Measurements from ENCODE around the gene RAE1.

RAE1 gene

GRCh38 chr20:57372581-57373350 is 21.7 kb downstream of the RAE1 start:
- no peak for DNase-seq

- DNase-seq, result no peak
These were observed 23.4 kb downstream of the RAE1 start for GRCh38 chr20:57374343-57374930.

GRCh38 chr20:57374931-57375651 is 24.0 kb downstream of the RAE1 start:
- no peak for DNase-seq

- DNase-seq, result no peak
These were observed 24.7 kb downstream of the RAE1 start for GRCh38 chr20:57375652-57376230.

GRCh38 chr20:57377350-57377749 is 26.3 kb downstream of the RAE1 start:
- no peak for DNase-seq

- no peak for DNase-seq
These were observed 27.1 kb downstream of the RAE1 start for GRCh38 chr20:57378107-57378506.

- no peak for DNase-seq
These were observed 27.7 kb downstream of the RAE1 start for GRCh38 chr20:57378646-57379262.

GRCh38 chr20:57379263-57379647 is 28.2 kb downstream of the RAE1 start:
- DNase-seq, result no peak

- DNase-seq, result no peak
These were observed 29.2 kb downstream of the RAE1 start for GRCh38 chr20:57380081-57380750.

- no peak for DNase-seq
These were observed 30.8 kb downstream of the RAE1 start for GRCh38 chr20:57381596-57382503.

- DNase-seq, result no peak
These were observed 31.5 kb downstream of the RAE1 start for GRCh38 chr20:57382516-57382915.

- DNase-seq, result no peak
These were observed 32.6 kb downstream of the RAE1 start for GRCh38 chr20:57383447-57384347.

- DNase-seq, result no peak
These were observed 33.4 kb downstream of the RAE1 start for GRCh38 chr20:57384486-57384885.

GRCh38 chr20:57384953-57385761 is 34.1 kb downstream of the RAE1 start:
- no peak for DNase-seq

GRCh38 chr20:57385940-57386339 is 34.9 kb downstream of the RAE1 start:
- no peak for DNase-seq

- DNase-seq, result no peak
These were observed 35.7 kb downstream of the RAE1 start for GRCh38 chr20:57386762-57387161.

GRCh38 chr20:57387463-57387862 is 36.4 kb downstream of the RAE1 start:
- no peak for DNase-seq

GRCh38 chr20:57387945-57388371 is 36.9 kb downstream of the RAE1 start:
- no peak for DNase-seq

- DNase-seq, result no peak
These were observed 38.1 kb downstream of the RAE1 start for GRCh38 chr20:57388953-57389694.
